GM12874 (cell line): ENCODE measurements around the gene TTL.
A peak's percentile ranks its signal among the peaks of the same experiment; 100 is the strongest.

Experiments used
- TF ChIP-seq, protein P1 (sequence below): IDR thresholded peaks from 2 replicates; pipeline ENCODE4 v1.5.1; 2011; ENCODE audit warnings: low read depth, mild to moderate bottlenecking, control low read depth, low read length, moderate library complexity; ENCODE audit not compliant: insufficient read depth

The TTL gene

DNA sequence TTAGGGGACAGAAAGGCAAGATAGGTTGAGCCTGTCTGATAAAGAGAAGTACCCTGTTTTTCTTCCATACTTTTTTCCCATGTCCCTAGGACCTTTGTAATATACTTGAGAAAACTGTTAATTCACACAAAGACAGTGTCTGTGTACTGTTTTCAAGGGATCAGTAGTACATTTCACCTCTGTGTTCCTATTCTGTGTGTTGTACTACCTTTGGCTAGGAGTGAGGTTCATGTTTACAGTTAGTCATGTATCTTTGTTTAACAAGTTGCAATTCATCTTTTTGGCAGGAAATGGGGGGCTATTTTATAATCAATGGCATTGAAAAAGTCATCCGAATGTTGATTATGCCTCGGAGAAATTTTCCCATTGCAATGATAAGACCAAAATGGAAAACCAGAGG, 67.0 kb downstream of the TTL start:
- TF ChIP-seq, protein P1, sequence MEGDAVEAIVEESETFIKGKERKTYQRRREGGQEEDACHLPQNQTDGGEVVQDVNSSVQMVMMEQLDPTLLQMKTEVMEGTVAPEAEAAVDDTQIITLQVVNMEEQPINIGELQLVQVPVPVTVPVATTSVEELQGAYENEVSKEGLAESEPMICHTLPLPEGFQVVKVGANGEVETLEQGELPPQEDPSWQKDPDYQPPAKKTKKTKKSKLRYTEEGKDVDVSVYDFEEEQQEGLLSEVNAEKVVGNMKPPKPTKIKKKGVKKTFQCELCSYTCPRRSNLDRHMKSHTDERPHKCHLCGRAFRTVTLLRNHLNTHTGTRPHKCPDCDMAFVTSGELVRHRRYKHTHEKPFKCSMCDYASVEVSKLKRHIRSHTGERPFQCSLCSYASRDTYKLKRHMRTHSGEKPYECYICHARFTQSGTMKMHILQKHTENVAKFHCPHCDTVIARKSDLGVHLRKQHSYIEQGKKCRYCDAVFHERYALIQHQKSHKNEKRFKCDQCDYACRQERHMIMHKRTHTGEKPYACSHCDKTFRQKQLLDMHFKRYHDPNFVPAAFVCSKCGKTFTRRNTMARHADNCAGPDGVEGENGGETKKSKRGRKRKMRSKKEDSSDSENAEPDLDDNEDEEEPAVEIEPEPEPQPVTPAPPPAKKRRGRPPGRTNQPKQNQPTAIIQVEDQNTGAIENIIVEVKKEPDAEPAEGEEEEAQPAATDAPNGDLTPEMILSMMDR = no peak

DNA sequence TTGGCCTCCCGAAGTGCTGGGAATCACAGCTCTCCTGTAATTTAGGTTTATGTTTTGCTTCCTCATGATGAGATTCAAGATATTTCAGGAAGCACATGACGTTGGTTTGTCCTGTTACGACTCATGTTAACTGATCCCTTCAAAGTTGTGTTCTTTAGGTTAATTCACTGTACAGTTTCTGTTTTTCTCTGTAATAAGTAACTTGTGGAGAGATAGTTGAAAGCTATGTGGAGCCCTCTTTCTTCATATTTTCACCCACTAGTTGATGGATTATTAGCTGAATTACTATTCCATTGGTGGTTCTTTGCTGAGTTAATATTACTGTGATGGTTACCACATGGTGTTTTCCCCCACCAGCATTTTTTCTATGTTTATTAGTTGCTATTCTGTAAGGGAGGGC, 84.1 kb downstream of the TTL start:
- TF ChIP-seq, protein P1 = no peak

DNA sequence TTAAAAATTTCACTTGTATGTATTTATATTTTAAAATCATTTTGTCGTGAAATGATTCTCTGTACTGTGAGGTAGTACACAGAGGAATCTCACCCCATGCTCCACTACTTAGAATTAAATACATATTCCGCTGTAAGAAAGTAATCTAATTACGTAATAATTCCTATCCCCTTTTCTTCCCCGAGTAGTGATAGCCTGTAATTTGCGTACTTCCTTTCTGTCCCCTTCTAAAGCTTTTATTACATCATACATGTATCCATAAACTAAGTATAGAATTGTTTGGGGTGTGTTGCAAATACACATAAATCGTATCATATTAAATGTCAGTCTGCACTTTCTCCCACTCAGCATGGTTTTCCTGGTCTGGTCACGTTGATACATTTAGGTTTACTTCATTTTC, 90.0 kb downstream of the TTL start:
- TF ChIP-seq, protein P1 = no peak

DNA sequence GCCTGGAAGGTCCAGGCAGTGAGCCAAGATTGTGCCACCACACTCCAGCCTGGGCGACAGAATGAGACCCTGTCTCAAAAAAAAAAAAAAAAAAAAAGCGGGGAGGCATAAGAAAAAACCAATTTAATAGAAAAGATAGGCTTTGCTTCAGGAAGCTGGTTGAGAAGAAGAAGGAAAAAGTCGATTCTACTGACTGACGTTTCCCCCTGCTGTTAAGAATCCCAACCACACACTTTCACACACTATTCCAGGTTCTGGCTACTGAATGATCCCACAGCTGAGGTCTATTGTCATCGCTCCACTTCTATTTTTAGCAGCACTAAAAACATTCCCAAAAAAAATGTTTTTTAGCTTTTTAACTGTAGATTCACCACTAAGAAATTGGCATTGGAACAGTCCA, 95.8 kb downstream of the TTL start:
- TF ChIP-seq, protein P1 = no peak

DNA sequence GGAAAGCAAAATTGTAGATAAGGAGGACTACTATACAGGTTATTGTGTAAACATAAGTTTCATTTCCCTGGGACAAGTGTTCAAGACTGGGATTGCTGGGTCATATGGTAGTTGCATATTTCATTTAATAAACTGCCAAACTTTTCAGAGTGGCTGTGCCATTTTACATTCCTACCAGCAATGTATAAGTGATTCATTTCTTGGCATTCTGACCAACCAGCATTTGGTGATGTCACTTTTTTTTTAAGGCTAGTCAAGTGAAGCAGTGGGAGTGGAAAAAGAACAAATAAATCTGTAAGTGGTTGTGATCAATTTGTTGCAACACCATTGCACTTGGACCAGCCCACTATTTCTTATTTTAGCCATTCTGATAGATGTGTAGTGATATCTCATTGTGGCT, 97.3 kb downstream of the TTL start:
- TF ChIP-seq, protein P1 = no peak

DNA sequence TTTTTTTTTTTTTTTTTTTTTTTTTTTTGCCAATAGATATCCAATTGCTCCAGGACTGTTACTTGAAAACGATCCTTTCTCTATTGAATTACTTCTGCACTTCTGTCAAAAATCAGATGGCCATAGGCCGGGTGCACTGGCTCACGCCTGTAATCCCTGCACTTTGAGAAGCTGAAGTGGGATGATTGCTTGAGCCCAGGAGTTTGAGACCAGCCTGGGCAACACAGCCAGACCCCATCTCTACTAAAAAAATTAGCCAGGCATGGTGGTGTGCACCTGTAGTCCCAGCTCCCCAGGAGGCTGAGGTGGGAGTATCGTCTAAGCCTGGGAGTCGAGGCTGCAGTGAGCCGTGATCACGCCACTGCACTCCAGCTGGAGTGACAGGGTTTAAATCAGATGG, 98.1 kb downstream of the TTL start:
- TF ChIP-seq, protein P1 = no peak

DNA sequence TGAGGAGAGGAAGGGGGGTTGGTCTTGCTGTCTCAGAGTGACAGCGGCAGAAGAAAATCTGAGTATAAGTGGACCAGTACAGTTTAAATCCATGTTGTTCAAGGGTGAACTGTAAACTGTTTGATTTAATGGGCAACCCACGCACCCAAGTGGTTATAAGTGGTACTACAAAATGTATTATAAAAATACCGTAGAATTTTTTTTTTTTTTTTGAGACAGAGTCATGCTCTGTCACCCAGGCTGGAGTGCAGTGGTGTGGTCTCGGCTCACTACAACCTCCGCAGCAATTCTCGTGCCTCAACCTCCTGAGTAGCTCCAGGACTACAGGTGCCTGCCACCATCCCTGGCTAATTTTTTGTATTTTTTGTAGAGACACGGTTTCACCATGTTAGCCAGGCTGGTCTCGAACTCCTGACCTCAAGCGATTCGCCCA, 100.4 kb downstream of the TTL start:
- TF ChIP-seq, protein P1 = peak; percentile 32; the same call in 1 of the 2 replicates
